K562 (cell line): ENCODE data around the gene LAMA1. TPM values are rescaled to one million over a fixed set of nuclear protein-coding genes. Genes with fewer than 3 reads are reported as not detected.
A peak's percentile ranks its signal among the peaks of the same experiment; 100 is the strongest.

ENCODE experiments used
- ATAC-seq: fragments of 200-7000 bp; cut with Tn5 transposase; 3 replicates; pipeline ENCODE4 v1.9.1; 2020; ENCODE audit warnings: moderate library complexity
- BruUV-seq: library from RNA; stranded (reverse); fragments of 400-500 nt; replicated peaks from 2 replicates; lab custom pipeline; 2021; lab: Mats Ljungman, UMichigan
- CTCF ChIA-PET: fragments of 300-600 bp; formaldehyde crosslinking; extraction: SDS; loops from one replicate; lab custom pipeline; 2021; ENCODE audit warnings: low intra/inter-chr PET ratio; lab: Yijun Ruan, JAX
- POLR2A ChIA-PET: fragments of 300-600, 350-650 bp; sonication (Branson Sonifier 250); formaldehyde crosslinking; extraction: SDS; loops from one replicate; lab custom pipeline; 2021; ENCODE audit warnings: antibody characterized with exemption, inconsistent platforms; lab: Yijun Ruan, JAX
- DNase-seq, 4 experiments: peaks; one replicate each; pipeline versions ENCODE4 v3.0.0 to v3.0.0-alpha.2; 2011 to 2018; ENCODE audit warnings: low spot score in 3 of 4, mixed read lengths in 3 of 4; ENCODE audit errors: extremely low read depth in 1 of 4
- FAIRE-seq: peaks from 2 replicates; lab custom pipeline; 2011; peaks lifted over from hg19 to GRCh38; lab: Jason Lieb, UNC
- H2AFZ ChIP-seq: 2 replicates; pipeline ENCODE4 v1.6.0; 2011; ENCODE audit warnings: low read depth, low read length, control low read depth, inconsistent platforms
- H3K27ac ChIP-seq: fragments of 200-600 bp; 3 replicates; pipeline ENCODE4 v1.8.0; 2011; ENCODE audit warnings: low read depth, mild to moderate bottlenecking, control low read depth, inconsistent platforms, low read length, moderate library complexity, mixed read lengths; ENCODE audit errors: extremely low read depth
- H3K27me3 ChIP-seq, 2 experiments: fragments of 300-600 bp in 1 of 2; 2 replicates in 1 of 2; 3 replicates in 1 of 2; pipeline versions ENCODE4 v1.6.0 to v1.8.0; 2011; ENCODE audit warnings: inconsistent platforms in 2 of 2, low read length in 2 of 2, mild to moderate bottlenecking in 1 of 2, mixed read lengths in 1 of 2, moderate library complexity in 1 of 2; ENCODE audit not compliant: control insufficient read depth in 2 of 2, insufficient read depth in 2 of 2
- H3K36me3 ChIP-seq: fragments of 300-600 bp; 3 replicates; pipeline ENCODE4 v1.8.0; 2011; ENCODE audit warnings: mild to moderate bottlenecking, low read length, inconsistent platforms; ENCODE audit not compliant: control insufficient read depth, insufficient read depth
- H3K4me1 ChIP-seq, 2 experiments: fragments of 200-600 bp in 1 of 2; replicated peaks in 1 of 2; 2 replicates in 1 of 2; 3 replicates in 1 of 2; pipeline versions ENCODE4 v1.5.1 to v1.8.0; 2011; ENCODE audit warnings: inconsistent platforms in 2 of 2, low read length in 2 of 2, mild to moderate bottlenecking in 1 of 2, mixed read lengths in 1 of 2, moderate library complexity in 1 of 2; ENCODE audit not compliant: control insufficient read depth in 2 of 2, insufficient read depth in 2 of 2
- H3K4me2 ChIP-seq: 2 replicates; pipeline ENCODE4 v1.6.1; 2011; ENCODE audit warnings: low read length, control low read depth, inconsistent platforms, mixed read lengths; ENCODE audit not compliant: insufficient read depth
- H3K4me3 ChIP-seq: fragments of 200-600 bp; sonication (generic), shearing (Covaris generic); 2 replicates; pipeline ENCODE4 v1.5.1; 2016; ENCODE audit warnings: control low read depth, inconsistent platforms
- H3K79me2 ChIP-seq: fragments of 200-600 bp; 3 replicates; pipeline ENCODE4 v1.8.0; 2011; ENCODE audit warnings: low read length, inconsistent platforms; ENCODE audit not compliant: control insufficient read depth, insufficient read depth
- H3K9ac ChIP-seq, 2 experiments: 2 replicates each; pipeline versions ENCODE4 v1.6.0 to v1.6.1; 2011; ENCODE audit warnings: low read depth in 2 of 2, low read length in 2 of 2, control low read depth in 1 of 2, inconsistent platforms in 1 of 2, mild to moderate bottlenecking in 1 of 2, mixed read lengths in 1 of 2; ENCODE audit not compliant: insufficient read depth in 1 of 2
- H3K9me1 ChIP-seq: one replicate; pipeline ENCODE4 v1.6.0; 2011; ENCODE audit warnings: inconsistent platforms, mild to moderate bottlenecking, low read length, moderate library complexity; ENCODE audit not compliant: control insufficient read depth, insufficient read depth
- H3K9me3 ChIP-seq: replicated peaks from 2 replicates; pipeline ENCODE4 v1.5.1; 2011; ENCODE audit warnings: low read depth, low read length, inconsistent platforms; ENCODE audit not compliant: control insufficient read depth, insufficient read depth
- H4K20me1 ChIP-seq: replicated peaks from 2 replicates; pipeline ENCODE4 v1.6.1; 2011; ENCODE audit warnings: low read length, inconsistent platforms, mixed read lengths; ENCODE audit not compliant: control insufficient read depth, insufficient read depth
- ARNT ChIP-seq, 2 experiments: fragments of 450-650 bp; IDR thresholded peaks; 2 replicates each; pipeline ENCODE4 v1.6.1; 2016; ENCODE audit warnings: mild to moderate bottlenecking in 1 of 2
- ASH1L ChIP-seq: fragments of 450-650 bp; IDR thresholded peaks from 2 replicates; pipeline ENCODE4 v1.6.1; 2018; ENCODE audit warnings: borderline replicate concordance, mild to moderate bottlenecking, low read depth; ENCODE audit not compliant: partially characterized antibody
- DPF2 ChIP-seq: fragments of 450-650 bp; IDR thresholded peaks from 2 replicates; pipeline ENCODE4 v1.6.1; 2016
- ETS1 ChIP-seq: conservative IDR thresholded peaks from 2 replicates; pipeline ENCODE4 v1.6.1; 2011; ENCODE audit warnings: low read depth, mild to moderate bottlenecking, low read length; ENCODE audit not compliant: control insufficient read depth
- HNRNPH1 ChIP-seq: fragments of 200-400 bp; formaldehyde crosslinking; optimal IDR thresholded peaks from 2 replicates; pipeline ENCODE3; 2017; ENCODE audit warnings: low read depth, mild to moderate bottlenecking, low read length, moderate library complexity
- HNRNPL ChIP-seq: fragments of 200-400 bp; formaldehyde crosslinking; IDR thresholded peaks from 2 replicates; pipeline ENCODE4 v1.6.1; 2017; ENCODE audit warnings: low read depth, mild to moderate bottlenecking, low read length
- NFE2 ChIP-seq: IDR thresholded peaks from 2 replicates; pipeline ENCODE4 v1.6.1; 2014; ENCODE audit warnings: antibody characterized with exemption, low read depth
- POLR2A ChIP-seq: fragments of 450-650 bp; conservative IDR thresholded peaks from 2 replicates; pipeline ENCODE4 v1.6.1; 2016
- ZNF12 ChIP-seq: sonication (generic); formaldehyde crosslinking; IDR thresholded peaks from 2 replicates; pipeline ENCODE4 v1.4.0; 2020; ENCODE audit warnings: mild to moderate bottlenecking, missing genetic modification reagents
- ZNF347 ChIP-seq: fragments of 450-650 bp; formaldehyde crosslinking; IDR thresholded peaks from 2 replicates; pipeline ENCODE4 v1.4.0; 2020; ENCODE audit warnings: low read depth, mild to moderate bottlenecking, moderate library complexity
- ZNF431 ChIP-seq: sonication (generic); formaldehyde crosslinking; IDR thresholded peaks from 2 replicates; pipeline ENCODE4 v1.8.0; 2022; ENCODE audit warnings: mild to moderate bottlenecking, missing genetic modification reagents
- ZNF717 ChIP-seq: fragments of 250-450 bp; sonication (Bioruptor Pico); IDR thresholded peaks from 2 replicates; pipeline ENCODE4 v1.5.0; 2021
- WGBS: fragments of 100-300 bp; shearing (Covaris generic); methylation state at CpG from one replicate; pipeline ENCODE4 v1.1.6; 2016; ENCODE audit warnings: low coverage, mixed read lengths; ENCODE audit not compliant: insufficient coverage; ENCODE audit errors: missing lambda C conversion rate; 5-methylcytosine and 5-hydroxymethylcytosine counted together
- in situ Hi-C: fragments of 300-500 bp; cut with MboI; formaldehyde crosslinking; loops from 4 replicates; pipeline ENCODE4 v1.15.0; 2018; ENCODE audit warnings: inconsistent platforms, mixed read lengths
- intact Hi-C: fragments of 100-400 bp; cut with micrococcal nuclease; formaldehyde crosslinking; loops from 2 replicates; pipeline ENCODE4 v1.14.2; 2022
- polyA plus RNA-seq, 8 experiments: library from polyadenylated mRNA; depleted of rRNA in 4 of 8; stranded (reverse) in 5 of 8; unstranded in 3 of 8; fragments of >200 nt; fragmentation: Nextera tagmentation in 2 of 8; fragmentation: Illumina TruSeq in 1 of 8; extraction: Ambion mirVana in 2 of 8; extraction: Trizol in 1 of 8; gene quantifications; 2 replicates each; pipeline versions ENCODE4 v1.2.1 to v1.2.3, GENCODE V29; 2011 to 2014; ENCODE audit warnings: inconsistent platforms in 1 of 8, missing spikeins in 1 of 8
- total RNA-seq, 7 experiments: library from RNA; depleted of rRNA in 6 of 7; stranded (reverse); fragments of >200 nt in 6 of 7; fragmentation: Illumina TruSeq in 2 of 7; extraction: Trizol in 2 of 7; gene quantifications; 2 replicates each; pipeline versions ENCODE4 v1.2.1 to v1.2.3, GENCODE V29; 2011 to 2021; ENCODE audit warnings: low replicate concordance in 1 of 7
- TF ChIP-seq, protein P1 (sequence below): fragments of 250-450 bp; sonication (Bioruptor Pico); IDR thresholded peaks from 2 replicates; pipeline ENCODE4 v1.4.0; 2020; ENCODE audit warnings: mild to moderate bottlenecking, moderate library complexity
- TF ChIP-seq, protein P2 (sequence below): sonication (generic); formaldehyde crosslinking; IDR thresholded peaks from 2 replicates; pipeline ENCODE4 v1.9.0; 2022; ENCODE audit warnings: mild to moderate bottlenecking, missing genetic modification reagents
- TF ChIP-seq, protein P3 (sequence below), 2 experiments: fragments of 450-650 bp in 1 of 2; sonication (generic) in 1 of 2; formaldehyde crosslinking; conservative IDR thresholded peaks; 2 replicates each; pipeline versions ENCODE4 v1.4.0 to v1.8.1; 2020 to 2022; ENCODE audit warnings: mild to moderate bottlenecking in 1 of 2, missing genetic modification reagents in 1 of 2
- TF ChIP-seq, protein P4 (sequence below): fragments of 250-450 bp; sonication (Bioruptor Pico); IDR thresholded peaks from 2 replicates; pipeline ENCODE4 v1.4.0; 2020

LAMA1 gene
- total and polyA plus RNA-seq, 9 of the 15 experiments (the other 6 are each of a cell fraction or from before 2014, with no cell fraction given): 0.04 TPM; not detected in 8

DNA sequence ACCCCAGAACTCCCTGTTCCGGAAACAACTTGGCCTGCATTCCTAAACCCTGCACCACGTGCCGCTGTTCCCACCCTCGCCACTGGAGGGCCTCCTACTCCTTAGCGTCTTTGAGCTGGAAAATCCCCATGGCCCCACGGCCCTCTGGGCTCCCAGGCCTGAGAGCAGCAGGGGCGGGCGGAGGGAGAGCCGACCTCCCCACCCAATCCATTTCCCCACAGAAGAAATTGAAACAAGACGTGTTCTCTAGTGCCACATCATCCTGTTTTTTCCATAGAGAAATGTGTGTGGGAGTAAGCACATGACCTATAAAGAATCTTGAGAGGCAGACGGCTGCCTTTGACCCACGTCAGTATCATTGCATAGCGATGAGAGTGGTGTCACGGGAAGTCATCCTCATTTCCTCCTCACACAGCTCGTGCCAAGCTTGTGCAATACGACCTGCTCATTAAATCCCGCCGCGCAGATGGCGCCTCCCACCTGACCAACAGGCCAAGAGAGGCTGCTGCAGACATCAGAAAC, 79.2 kb downstream of the LAMA1 start:
- peak; percentile 99 for ATAC-seq
- H3K4me3 ChIP-seq: no peak overlapping the region
- H3K9ac ChIP-seq: no peak overlapping the region
- peak; percentile 52 to 73 (median 56) for DNase-seq
- POLR2A ChIA-PET: interaction anchor here (0.6 to 1.1 kb wide), 2 partner anchors 20 to 166 kb away, joined by 3 read pairs; no protein-coding TSS in a partner anchor
- H3K36me3 ChIP-seq: no peaks in the 10 kb centered on the region
- CTCF ChIA-PET: interaction anchor here (0.8 kb wide), 1 partner anchor 140 kb away, joined by 3 read pairs; no protein-coding TSS in a partner anchor
- peak overlapping the region; percentile 29; the same call in 1 of the 2 replicates for H2AFZ ChIP-seq
- no peaks in the 10 kb centered on the region for H4K20me1 ChIP-seq
- no peak overlapping the region for H3K27ac ChIP-seq
- peak overlapping the region; percentile 3; the same call in 1 of the 2 replicates for H3K4me2 ChIP-seq
- no peaks in the 10 kb centered on the region for H3K4me1 ChIP-seq
- intact Hi-C loops (loop anchor here (1.0 kb wide), 1 partner anchor 139 kb away; no protein-coding TSS in a partner anchor), in situ Hi-C loops (loop anchor here (5.0 kb wide), 1 partner anchor 114 kb away; no protein-coding TSS in a partner anchor)
- no peaks in the 10 kb centered on the region; a peak in 2 of 5 replicates for H3K27me3 ChIP-seq
- H3K79me2 ChIP-seq: no peaks in the 10 kb centered on the region
- no peaks in the 10 kb centered on the region for H3K9me1 ChIP-seq
- no TSS peak for BruUV-seq
- 3% methylated on average over 20 of the region's 20 CpGs for WGBS
- peak; percentile 81 for FAIRE-seq
- H3K9me3 ChIP-seq: no peaks in the 10 kb centered on the region
- TF ChIP-seq ETS1 (no peak), DPF2 (no peak), ARNT (IDR thresholded peaks at IDR 0.05) (no peak), HNRNPL (no peak), ZNF717 (CRISPR knock-in tag) (no peak), NFE2 (no peak), ZNF12 (no peak), ZNF431 (CRISPR knock-in tag) (no peak), ASH1L (no peak), HNRNPH1 (no peak), ZNF347 (CRISPR knock-in tag) (no peak), POLR2A (no peak)
- TF ChIP-seq, protein P1, sequence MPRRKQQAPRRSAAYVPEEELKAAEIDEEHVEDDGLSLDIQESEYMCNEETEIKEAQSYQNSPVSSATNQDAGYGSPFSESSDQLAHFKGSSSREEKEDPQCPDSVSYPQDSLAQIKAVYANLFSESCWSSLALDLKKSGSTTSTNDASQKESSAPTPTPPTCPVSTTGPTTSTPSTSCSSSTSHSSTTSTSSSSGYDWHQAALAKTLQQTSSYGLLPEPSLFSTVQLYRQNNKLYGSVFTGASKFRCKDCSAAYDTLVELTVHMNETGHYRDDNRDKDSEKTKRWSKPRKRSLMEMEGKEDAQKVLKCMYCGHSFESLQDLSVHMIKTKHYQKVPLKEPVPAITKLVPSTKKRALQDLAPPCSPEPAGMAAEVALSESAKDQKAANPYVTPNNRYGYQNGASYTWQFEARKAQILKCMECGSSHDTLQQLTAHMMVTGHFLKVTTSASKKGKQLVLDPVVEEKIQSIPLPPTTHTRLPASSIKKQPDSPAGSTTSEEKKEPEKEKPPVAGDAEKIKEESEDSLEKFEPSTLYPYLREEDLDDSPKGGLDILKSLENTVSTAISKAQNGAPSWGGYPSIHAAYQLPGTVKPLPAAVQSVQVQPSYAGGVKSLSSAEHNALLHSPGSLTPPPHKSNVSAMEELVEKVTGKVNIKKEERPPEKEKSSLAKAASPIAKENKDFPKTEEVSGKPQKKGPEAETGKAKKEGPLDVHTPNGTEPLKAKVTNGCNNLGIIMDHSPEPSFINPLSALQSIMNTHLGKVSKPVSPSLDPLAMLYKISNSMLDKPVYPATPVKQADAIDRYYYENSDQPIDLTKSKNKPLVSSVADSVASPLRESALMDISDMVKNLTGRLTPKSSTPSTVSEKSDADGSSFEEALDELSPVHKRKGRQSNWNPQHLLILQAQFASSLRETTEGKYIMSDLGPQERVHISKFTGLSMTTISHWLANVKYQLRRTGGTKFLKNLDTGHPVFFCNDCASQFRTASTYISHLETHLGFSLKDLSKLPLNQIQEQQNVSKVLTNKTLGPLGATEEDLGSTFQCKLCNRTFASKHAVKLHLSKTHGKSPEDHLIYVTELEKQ (CRISPR knock-in tag): no peak
- TF ChIP-seq, protein P2, sequence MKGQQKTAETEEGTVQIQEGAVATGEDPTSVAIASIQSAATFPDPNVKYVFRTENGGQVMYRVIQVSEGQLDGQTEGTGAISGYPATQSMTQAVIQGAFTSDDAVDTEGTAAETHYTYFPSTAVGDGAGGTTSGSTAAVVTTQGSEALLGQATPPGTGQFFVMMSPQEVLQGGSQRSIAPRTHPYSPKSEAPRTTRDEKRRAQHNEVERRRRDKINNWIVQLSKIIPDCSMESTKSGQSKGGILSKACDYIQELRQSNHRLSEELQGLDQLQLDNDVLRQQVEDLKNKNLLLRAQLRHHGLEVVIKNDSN (CRISPR knock-in tag): peak; percentile 70
- TF ChIP-seq, protein P3, sequence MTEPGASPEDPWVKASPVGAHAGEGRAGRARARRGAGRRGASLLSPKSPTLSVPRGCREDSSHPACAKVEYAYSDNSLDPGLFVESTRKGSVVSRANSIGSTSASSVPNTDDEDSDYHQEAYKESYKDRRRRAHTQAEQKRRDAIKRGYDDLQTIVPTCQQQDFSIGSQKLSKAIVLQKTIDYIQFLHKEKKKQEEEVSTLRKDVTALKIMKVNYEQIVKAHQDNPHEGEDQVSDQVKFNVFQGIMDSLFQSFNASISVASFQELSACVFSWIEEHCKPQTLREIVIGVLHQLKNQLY (CRISPR knock-in tag; conservative IDR thresholded peaks at IDR 0.05): no peak
- TF ChIP-seq, protein P4, sequence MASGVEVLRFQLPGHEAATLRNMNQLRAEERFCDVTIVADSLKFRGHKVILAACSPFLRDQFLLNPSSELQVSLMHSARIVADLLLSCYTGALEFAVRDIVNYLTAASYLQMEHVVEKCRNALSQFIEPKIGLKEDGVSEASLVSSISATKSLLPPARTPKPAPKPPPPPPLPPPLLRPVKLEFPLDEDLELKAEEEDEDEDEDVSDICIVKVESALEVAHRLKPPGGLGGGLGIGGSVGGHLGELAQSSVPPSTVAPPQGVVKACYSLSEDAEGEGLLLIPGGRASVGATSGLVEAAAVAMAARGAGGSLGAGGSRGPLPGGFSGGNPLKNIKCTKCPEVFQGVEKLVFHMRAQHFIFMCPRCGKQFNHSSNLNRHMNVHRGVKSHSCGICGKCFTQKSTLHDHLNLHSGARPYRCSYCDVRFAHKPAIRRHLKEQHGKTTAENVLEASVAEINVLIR (CRISPR knock-in tag): no peak
